Endothelial cell of umbilical vein (primary cell): ENCODE measurements around the gene ADGRG3. TPM values are rescaled to one million over a fixed set of nuclear protein-coding genes. Genes with fewer than 3 reads are reported as not detected.

Source experiments
- BruUV-seq: library from RNA; stranded (reverse); fragments of 400-500 nt; replicated peaks from 2 replicates; lab custom pipeline; 2021; lab: Mats Ljungman, UMichigan
- CTCF ChIA-PET: fragments of 300-600, 350-600 bp; sonication (Branson Sonifier 250); formaldehyde crosslinking; loops from one replicate; lab custom pipeline; 2021; ENCODE audit warnings: antibody characterized with exemption, inconsistent platforms; lab: Charles Lee
- POLR2A ChIA-PET: fragments of 300-600, 350-600 bp; sonication (Branson Sonifier 250); formaldehyde crosslinking; loops from one replicate; lab custom pipeline; 2021; ENCODE audit warnings: antibody characterized with exemption, inconsistent platforms; lab: Charles Lee
- DNase-seq: peaks from one replicate; pipeline ENCODE4 v3.0.0-alpha.2; 2011; ENCODE audit warnings: low read depth, low spot score
- FAIRE-seq: peaks from 2 replicates; lab custom pipeline; 2011; peaks lifted over from hg19 to GRCh38; lab: Jason Lieb, UNC
- H2AFZ ChIP-seq: 2 replicates; pipeline ENCODE4 v1.6.0; 2012; ENCODE audit warnings: low read depth, low read length, control low read depth, inconsistent platforms
- H3K27ac ChIP-seq: 2 replicates; pipeline ENCODE4 v1.5.1; 2011; ENCODE audit warnings: low read depth, mild to moderate bottlenecking, control low read depth, low read length, moderate library complexity; ENCODE audit not compliant: insufficient read depth
- H3K27me3 ChIP-seq, 2 experiments: 2 replicates each; pipeline versions ENCODE4 v1.6.0 to v1.6.1; 2011; ENCODE audit warnings: low read length in 2 of 2, mixed read lengths in 1 of 2; ENCODE audit not compliant: control insufficient read depth in 2 of 2, insufficient read depth in 2 of 2
- H3K36me3 ChIP-seq, 2 experiments: 2 replicates in 1 of 2; 3 replicates in 1 of 2; pipeline ENCODE4 v1.5.1; 2011; ENCODE audit warnings: low read length in 2 of 2, mild to moderate bottlenecking in 1 of 2, moderate library complexity in 1 of 2; ENCODE audit not compliant: control insufficient read depth in 2 of 2, insufficient read depth in 2 of 2; ENCODE audit errors: extremely low read depth in 1 of 2
- H3K4me1 ChIP-seq: 3 replicates; pipeline ENCODE4 v1.5.1; 2011; ENCODE audit warnings: mild to moderate bottlenecking, low read length; ENCODE audit not compliant: control insufficient read depth, insufficient read depth; ENCODE audit errors: extremely low read depth
- H3K4me2 ChIP-seq: 2 replicates; pipeline ENCODE4 v1.6.1; 2011; ENCODE audit warnings: low read length, control low read depth, mixed read lengths; ENCODE audit not compliant: insufficient read depth
- H3K4me3 ChIP-seq, 3 experiments: fragments of 200-600 bp in 1 of 3; sonication (generic), shearing (Covaris generic) in 1 of 3; replicated peaks in 1 of 3; 2 replicates each; pipeline ENCODE4 v1.5.1; 2011 to 2016; ENCODE audit warnings: control low read depth in 3 of 3, low read length in 3 of 3, mild to moderate bottlenecking in 2 of 3, inconsistent platforms in 1 of 3, low read depth in 1 of 3, moderate library complexity in 1 of 3; ENCODE audit not compliant: insufficient read depth in 1 of 3
- H3K79me2 ChIP-seq: 2 replicates; pipeline ENCODE4 v1.6.0; 2012; ENCODE audit warnings: low read length, inconsistent platforms; ENCODE audit not compliant: control insufficient read depth, insufficient read depth
- H3K9ac ChIP-seq: replicated peaks from 2 replicates; pipeline ENCODE3; 2011; ENCODE audit warnings: low read length, control low read depth; ENCODE audit not compliant: insufficient read depth; ENCODE audit errors: extremely low read depth
- H3K9me1 ChIP-seq: replicated peaks from 3 replicates; pipeline ENCODE4 v1.6.0; 2011; ENCODE audit warnings: mild to moderate bottlenecking, low read length; ENCODE audit not compliant: control insufficient read depth, insufficient read depth; ENCODE audit errors: extremely low read depth
- H3K9me3 ChIP-seq: replicated peaks from 2 replicates; pipeline ENCODE4 v1.5.1; 2012; ENCODE audit warnings: low read length, inconsistent platforms; ENCODE audit not compliant: control insufficient read depth, insufficient read depth
- H4K20me1 ChIP-seq: replicated peaks from 2 replicates; pipeline ENCODE3; 2011; ENCODE audit warnings: mild to moderate bottlenecking, low read length; ENCODE audit not compliant: control insufficient read depth, insufficient read depth; ENCODE audit errors: extremely low read depth
- EZH2 ChIP-seq: IDR thresholded peaks from 2 replicates; pipeline ENCODE4 v1.6.1; 2012; ENCODE audit warnings: borderline replicate concordance, low read depth, mild to moderate bottlenecking, moderate library complexity, low read length, inconsistent platforms; ENCODE audit not compliant: severe bottlenecking
- FOS ChIP-seq: IDR thresholded peaks from 2 replicates; pipeline ENCODE4 v1.6.1; 2011; ENCODE audit warnings: mild to moderate bottlenecking, low read length, moderate library complexity, borderline replicate concordance; ENCODE audit not compliant: insufficient read depth
- GATA2 ChIP-seq: IDR thresholded peaks from 2 replicates; pipeline ENCODE4 v1.7.0; 2011; ENCODE audit warnings: low read depth, mild to moderate bottlenecking, moderate library complexity, mixed read lengths, low read length; ENCODE audit not compliant: insufficient read length, insufficient read depth
- JUN ChIP-seq: IDR thresholded peaks from 2 replicates; pipeline ENCODE4 v1.6.1; 2011; ENCODE audit warnings: borderline replicate concordance, low read depth; ENCODE audit not compliant: insufficient read length, insufficient read depth
- MYC ChIP-seq: IDR thresholded peaks from one replicate; pipeline ENCODE4 v1.6.1; 2011; ENCODE audit warnings: mild to moderate bottlenecking, low read depth, low read length
- POLR2A ChIP-seq: IDR thresholded peaks from 2 replicates; pipeline ENCODE4 v1.6.1; 2012; ENCODE audit warnings: low read depth, mild to moderate bottlenecking, control low read depth, low read length
- POLR2AphosphoS5 ChIP-seq: IDR thresholded peaks from 2 replicates; pipeline ENCODE4 v1.6.1; 2012; ENCODE audit warnings: low read depth, mild to moderate bottlenecking, control low read depth, low read length, moderate library complexity; ENCODE audit not compliant: insufficient read depth
- dilution Hi-C: fragments of 300-500 bp; cut with MboI; formaldehyde crosslinking; loops from one replicate; pipeline ENCODE4 v1.15.0; 2019; ENCODE audit warnings: low sequenced_read_pairs; ENCODE audit not compliant: extremely low pct_ligation_motif_present
- intact Hi-C: fragments of 100-400 bp; cut with micrococcal nuclease; formaldehyde crosslinking; loops from one replicate; pipeline ENCODE4 v1.10.0; 2022
- polyA plus RNA-seq, 4 experiments: library from polyadenylated mRNA; depleted of rRNA in 3 of 4; stranded (reverse) in 3 of 4; unstranded in 1 of 4; fragments of >200 nt; gene quantifications; 2 replicates each; pipeline versions ENCODE4 v1.2.1 to v1.2.3, GENCODE V29; 2011 to 2012; ENCODE audit warnings: missing spikeins in 1 of 4
- total RNA-seq: library from RNA; stranded (reverse); gene quantifications from 2 replicates; pipeline ENCODE4 v1.2.3, GENCODE V29; 2021
- TF ChIP-seq, protein P1 (sequence below), 2 donors: IDR thresholded peaks; 1 replicate in 1 of 2; 2 replicates in 1 of 2; pipeline ENCODE4 v1.5.1; 2011; ENCODE audit warnings: low read length in 2 of 2, mild to moderate bottlenecking in 2 of 2, moderate library complexity in 2 of 2, control low read depth in 1 of 2, inconsistent platforms in 1 of 2, low read depth in 1 of 2; ENCODE audit not compliant: insufficient read depth in 1 of 2; ENCODE audit errors: extremely low read depth in 1 of 2
- TF ChIP-seq, protein P2 (sequence below): IDR thresholded peaks from 2 replicates; pipeline ENCODE4 v1.6.1; 2011; ENCODE audit not compliant: insufficient read depth, insufficient read length

Gene ADGRG3
- total and polyA plus RNA-seq, 2 donors (not counting 3 experiments of a cell fraction or from before 2014, with no cell fraction given), result not detected

DNA sequence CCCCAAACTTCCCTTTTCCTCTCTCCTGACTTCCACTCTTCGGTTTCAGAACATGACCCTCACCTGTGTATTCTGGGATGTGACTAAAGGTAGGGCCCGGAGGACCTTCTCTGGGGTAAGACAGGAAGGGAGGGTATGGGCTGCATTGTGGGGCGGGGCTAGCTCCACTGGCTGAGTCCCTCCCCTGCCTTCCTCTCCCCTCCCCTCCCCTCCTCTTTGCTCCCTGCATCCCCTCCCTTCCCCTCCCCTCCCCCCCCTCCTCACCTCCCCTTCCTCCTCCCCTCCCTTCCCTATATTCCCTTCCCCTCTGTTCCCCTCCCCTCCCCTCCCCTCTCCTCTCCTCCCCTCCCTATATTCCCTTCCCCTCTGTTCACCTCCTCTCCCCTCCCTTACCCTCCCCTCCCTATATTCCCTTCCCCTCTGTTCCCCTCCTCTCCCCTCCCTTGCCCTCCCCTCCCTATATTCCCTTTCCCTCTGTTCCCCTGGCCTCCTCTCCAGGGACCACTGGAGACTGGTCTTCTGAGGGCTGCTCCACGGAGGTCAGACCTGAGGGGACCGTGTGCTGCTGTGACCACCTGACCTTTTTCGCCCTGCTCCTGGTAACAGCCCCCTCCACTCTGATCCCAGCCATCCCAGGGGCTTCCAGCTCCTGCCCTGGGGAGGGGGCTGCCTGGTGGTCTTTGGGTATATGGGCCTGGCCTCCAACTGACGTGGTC, 11.8 kb downstream of the ADGRG3 start:
- H3K27me3 ChIP-seq, result no peaks in the 10 kb centered on the region
- H3K27ac ChIP-seq, result no peak overlapping the region
- CTCF ChIA-PET, result no interaction called here
- POLR2A ChIA-PET, result no interaction called here
- no peaks in the 10 kb centered on the region for H3K79me2 ChIP-seq
- TF ChIP-seq POLR2A (no peak), EZH2 (no peak), MYC (no peak), FOS (no peak), POLR2AphosphoS5 (no peak), JUN (no peak), GATA2 (no peak)
- TF ChIP-seq, protein P1, sequence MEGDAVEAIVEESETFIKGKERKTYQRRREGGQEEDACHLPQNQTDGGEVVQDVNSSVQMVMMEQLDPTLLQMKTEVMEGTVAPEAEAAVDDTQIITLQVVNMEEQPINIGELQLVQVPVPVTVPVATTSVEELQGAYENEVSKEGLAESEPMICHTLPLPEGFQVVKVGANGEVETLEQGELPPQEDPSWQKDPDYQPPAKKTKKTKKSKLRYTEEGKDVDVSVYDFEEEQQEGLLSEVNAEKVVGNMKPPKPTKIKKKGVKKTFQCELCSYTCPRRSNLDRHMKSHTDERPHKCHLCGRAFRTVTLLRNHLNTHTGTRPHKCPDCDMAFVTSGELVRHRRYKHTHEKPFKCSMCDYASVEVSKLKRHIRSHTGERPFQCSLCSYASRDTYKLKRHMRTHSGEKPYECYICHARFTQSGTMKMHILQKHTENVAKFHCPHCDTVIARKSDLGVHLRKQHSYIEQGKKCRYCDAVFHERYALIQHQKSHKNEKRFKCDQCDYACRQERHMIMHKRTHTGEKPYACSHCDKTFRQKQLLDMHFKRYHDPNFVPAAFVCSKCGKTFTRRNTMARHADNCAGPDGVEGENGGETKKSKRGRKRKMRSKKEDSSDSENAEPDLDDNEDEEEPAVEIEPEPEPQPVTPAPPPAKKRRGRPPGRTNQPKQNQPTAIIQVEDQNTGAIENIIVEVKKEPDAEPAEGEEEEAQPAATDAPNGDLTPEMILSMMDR (IDR thresholded peaks at IDR 0.05; ENCODE audit: extremely low read depth in 1 of 2, insufficient read depth in 1 of 2, low read depth in 1 of 2, low read length in 2 of 2), result no peak
- TF ChIP-seq, protein P2, sequence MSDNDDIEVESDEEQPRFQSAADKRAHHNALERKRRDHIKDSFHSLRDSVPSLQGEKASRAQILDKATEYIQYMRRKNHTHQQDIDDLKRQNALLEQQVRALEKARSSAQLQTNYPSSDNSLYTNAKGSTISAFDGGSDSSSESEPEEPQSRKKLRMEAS, result no peak
- H3K9ac ChIP-seq, result no peak overlapping the region
- dilution Hi-C loops (no loop called here), intact Hi-C loops (no loop called here)
- H3K9me3 ChIP-seq, result no peaks in the 10 kb centered on the region
- no peaks in the 10 kb centered on the region for H4K20me1 ChIP-seq
- H3K4me3 ChIP-seq, result no peak overlapping the region
- peaks cover 7% of the 10 kb centered on the region for H3K4me1 ChIP-seq
- H3K4me2 ChIP-seq, result no peak overlapping the region
- no TSS peak for BruUV-seq
- FAIRE-seq (no peak), DNase-seq (no peak)
- no peaks in the 10 kb centered on the region for H3K9me1 ChIP-seq
- H3K36me3 ChIP-seq, result no peaks in the 10 kb centered on the region
- H2AFZ ChIP-seq, result no peak overlapping the region
